Transverse colon (tissue), 3 donors: Measurements from ENCODE around the gene CYP3A7.

Experiments used
- EP300 ChIP-seq: sonication (generic); formaldehyde crosslinking; IDR thresholded peaks from one replicate; pipeline ENCODE4 v1.6.1; 2017; ENCODE audit warnings: antibody characterized with exemption, low read depth
- POLR2A ChIP-seq: fragments of 450-650 bp; IDR thresholded peaks from one replicate; pipeline ENCODE4 v1.6.1; 2016; ENCODE audit warnings: antibody characterized with exemption, mild to moderate bottlenecking, moderate library complexity
- TF ChIP-seq, protein P1 (sequence below), 5 experiments: fragments of 200-600 bp in 3 of 5; fragments of 450-650 bp in 2 of 5; sonication (generic) in 3 of 5; IDR thresholded peaks; 1 replicate in 2 of 5; 2 replicates in 3 of 5; pipeline ENCODE4 v1.5.1; 2016 to 2017; ENCODE audit warnings: antibody characterized with exemption in 5 of 5, inconsistent platforms in 3 of 5, mild to moderate bottlenecking in 2 of 5, moderate library complexity in 1 of 5

DNA sequence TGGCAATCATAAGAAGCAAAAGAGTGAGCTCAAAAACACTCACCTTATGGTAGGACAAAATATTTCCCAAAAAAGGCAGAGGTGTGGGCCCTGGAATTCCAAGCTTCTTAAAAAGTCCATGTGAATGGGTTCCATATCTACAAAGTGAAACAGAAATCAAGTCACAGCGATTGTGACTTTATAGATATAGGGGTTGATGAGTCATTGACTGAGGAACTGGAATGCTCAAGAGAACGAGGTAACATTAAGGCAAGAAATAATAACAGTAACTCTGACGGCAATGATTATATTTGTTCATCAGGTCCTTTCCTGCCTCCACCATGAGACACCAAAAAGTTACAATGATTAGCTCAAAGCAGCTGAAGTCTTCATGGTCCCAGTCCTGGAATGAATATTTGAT lies 45.0 kb upstream of the CYP3A7 start:
- TF ChIP-seq, protein P1, sequence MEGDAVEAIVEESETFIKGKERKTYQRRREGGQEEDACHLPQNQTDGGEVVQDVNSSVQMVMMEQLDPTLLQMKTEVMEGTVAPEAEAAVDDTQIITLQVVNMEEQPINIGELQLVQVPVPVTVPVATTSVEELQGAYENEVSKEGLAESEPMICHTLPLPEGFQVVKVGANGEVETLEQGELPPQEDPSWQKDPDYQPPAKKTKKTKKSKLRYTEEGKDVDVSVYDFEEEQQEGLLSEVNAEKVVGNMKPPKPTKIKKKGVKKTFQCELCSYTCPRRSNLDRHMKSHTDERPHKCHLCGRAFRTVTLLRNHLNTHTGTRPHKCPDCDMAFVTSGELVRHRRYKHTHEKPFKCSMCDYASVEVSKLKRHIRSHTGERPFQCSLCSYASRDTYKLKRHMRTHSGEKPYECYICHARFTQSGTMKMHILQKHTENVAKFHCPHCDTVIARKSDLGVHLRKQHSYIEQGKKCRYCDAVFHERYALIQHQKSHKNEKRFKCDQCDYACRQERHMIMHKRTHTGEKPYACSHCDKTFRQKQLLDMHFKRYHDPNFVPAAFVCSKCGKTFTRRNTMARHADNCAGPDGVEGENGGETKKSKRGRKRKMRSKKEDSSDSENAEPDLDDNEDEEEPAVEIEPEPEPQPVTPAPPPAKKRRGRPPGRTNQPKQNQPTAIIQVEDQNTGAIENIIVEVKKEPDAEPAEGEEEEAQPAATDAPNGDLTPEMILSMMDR (IDR thresholded peaks at IDR 0.05): no peak
- TF ChIP-seq POLR2A (no peak), EP300 (no peak)
